ENCODE results near the gene NLGN1.
"Not testable (repeated sequence)": the region's sequence is repeated elsewhere in the genome, so short reads cannot be mapped to it uniquely, and the experiment has no call there.

NLGN1 gene

DNA sequence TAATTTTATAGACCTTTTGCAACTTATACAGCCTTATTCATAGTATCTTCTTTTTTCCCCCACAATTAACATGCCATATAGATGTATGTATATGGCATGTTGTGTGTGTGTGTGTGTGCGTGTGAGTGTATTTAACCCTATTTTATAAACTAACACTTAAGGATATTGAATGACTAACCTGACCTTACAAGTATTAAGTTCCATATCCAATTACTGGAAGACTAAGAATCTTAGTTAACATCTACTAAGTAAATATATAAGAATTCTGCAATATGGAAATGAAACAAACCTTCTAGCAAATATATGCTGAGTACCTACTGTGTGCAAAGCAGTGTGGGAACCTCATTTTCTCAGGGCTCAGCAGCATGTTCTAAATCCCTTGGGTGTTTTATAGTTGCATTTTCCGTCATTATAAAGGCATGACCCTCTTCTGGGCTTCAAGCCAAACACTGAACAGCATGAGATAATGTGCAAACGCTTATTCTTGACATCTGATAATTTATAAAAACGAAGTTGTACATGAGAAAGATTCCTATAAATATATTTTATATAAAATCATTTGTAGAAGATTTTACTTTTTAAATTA is 105.5 kb downstream of the NLGN1 start:
- in situ Hi-C loops (cut with MboI; ENCODE audit: low pct_unique_long_range_greater_than_20kb, low sequenced_read_pairs, unreplicated experiment): no loop called here
- TF ChIP-seq, protein P1, sequence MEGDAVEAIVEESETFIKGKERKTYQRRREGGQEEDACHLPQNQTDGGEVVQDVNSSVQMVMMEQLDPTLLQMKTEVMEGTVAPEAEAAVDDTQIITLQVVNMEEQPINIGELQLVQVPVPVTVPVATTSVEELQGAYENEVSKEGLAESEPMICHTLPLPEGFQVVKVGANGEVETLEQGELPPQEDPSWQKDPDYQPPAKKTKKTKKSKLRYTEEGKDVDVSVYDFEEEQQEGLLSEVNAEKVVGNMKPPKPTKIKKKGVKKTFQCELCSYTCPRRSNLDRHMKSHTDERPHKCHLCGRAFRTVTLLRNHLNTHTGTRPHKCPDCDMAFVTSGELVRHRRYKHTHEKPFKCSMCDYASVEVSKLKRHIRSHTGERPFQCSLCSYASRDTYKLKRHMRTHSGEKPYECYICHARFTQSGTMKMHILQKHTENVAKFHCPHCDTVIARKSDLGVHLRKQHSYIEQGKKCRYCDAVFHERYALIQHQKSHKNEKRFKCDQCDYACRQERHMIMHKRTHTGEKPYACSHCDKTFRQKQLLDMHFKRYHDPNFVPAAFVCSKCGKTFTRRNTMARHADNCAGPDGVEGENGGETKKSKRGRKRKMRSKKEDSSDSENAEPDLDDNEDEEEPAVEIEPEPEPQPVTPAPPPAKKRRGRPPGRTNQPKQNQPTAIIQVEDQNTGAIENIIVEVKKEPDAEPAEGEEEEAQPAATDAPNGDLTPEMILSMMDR (IDR thresholded peaks at IDR 0.05; ENCODE audit: extremely low read depth, insufficient read depth, missing control alignments): no peak
- DNase-seq (ENCODE audit: low spot score): no peak

DNA sequence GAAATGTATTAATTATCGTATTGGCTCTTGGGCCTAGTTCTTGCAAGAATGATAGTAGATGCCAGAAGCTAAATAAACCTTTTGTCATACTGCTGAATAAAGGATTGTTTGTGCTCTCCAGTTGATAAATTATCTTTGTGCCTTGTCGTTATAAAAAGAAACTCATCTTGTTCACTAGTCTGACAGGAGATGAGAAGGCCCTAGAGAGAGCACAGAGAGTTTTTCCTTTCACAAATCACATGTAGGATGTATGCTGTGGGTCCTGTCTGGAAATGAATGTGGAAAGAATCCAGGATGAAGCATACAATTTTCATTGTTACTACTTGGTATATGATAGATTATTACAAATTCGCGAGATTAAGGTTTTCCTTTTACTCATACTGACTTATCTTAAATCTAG is 113.0 kb downstream of the NLGN1 start:
- TF ChIP-seq, protein P1 (IDR thresholded peaks at IDR 0.05; ENCODE audit: extremely low read depth, insufficient read depth, missing control alignments): no peak
- DNase-seq (ENCODE audit: low spot score): no peak

DNA sequence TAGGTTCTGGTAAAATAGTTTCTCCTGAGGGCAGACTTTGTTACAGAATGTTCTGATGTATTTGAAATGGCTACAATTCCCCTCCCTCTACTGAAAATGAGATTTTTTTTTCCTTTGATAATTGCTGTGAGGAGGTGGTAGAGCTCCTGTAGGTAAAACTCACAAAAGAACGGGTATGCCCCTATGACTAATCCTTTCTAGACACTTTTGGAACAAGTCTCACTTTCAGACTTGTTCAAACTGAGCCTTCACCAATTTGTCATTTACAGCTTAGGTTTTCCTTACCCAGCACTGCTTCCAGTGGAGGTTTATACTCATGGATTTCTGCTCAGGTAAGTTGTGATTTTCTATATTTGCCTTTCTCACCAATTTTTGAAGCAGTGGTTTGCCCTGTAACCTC is 115.6 kb downstream of the NLGN1 start:
- in situ Hi-C loops (cut with MboI; ENCODE audit: low pct_unique_long_range_greater_than_20kb, low sequenced_read_pairs, unreplicated experiment): no loop called here
- TF ChIP-seq, protein P1 (IDR thresholded peaks at IDR 0.05; ENCODE audit: extremely low read depth, insufficient read depth, missing control alignments): no peak
- peak; percentile 2 for DNase-seq (ENCODE audit: low spot score)

More for the DNA sequence above, 113.0 kb downstream of the NLGN1 start:
- in situ Hi-C loops (cut with MboI; ENCODE audit: low pct_unique_long_range_greater_than_20kb, low sequenced_read_pairs, unreplicated experiment): no loop called here

DNA sequence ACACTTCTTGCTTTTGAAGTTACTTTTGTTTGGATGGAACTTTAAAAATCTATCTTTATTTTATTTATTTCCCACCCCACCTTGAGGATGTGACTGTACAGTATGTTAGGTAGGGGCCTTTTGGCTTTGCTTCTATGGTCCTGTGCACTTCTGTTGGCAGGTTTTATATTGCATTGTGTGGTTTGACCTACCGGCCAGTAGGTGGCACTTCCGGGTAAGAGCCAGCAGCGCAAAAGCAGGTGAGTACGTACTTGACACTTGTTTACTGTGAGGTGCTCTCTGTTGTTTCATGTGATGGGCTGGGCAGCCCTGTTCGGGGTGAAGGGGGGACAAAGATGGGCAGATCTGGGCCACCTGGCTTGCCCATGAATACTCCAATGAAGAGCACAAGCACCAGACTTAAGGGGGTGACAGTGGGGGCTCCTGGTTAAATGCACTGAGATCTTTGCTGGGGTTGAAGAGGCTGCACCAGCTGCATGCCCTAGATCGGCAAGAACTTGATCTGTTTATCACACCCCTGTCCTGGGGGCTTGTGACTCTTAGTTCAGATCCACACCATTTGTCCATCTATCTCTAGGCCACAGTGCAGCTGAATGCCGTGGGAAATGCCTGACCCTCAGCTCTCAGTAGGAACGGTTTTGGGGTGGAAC is 131.6 kb downstream of the NLGN1 start:
- in situ Hi-C loops (cut with MboI; ENCODE audit: low pct_unique_long_range_greater_than_20kb, low sequenced_read_pairs, unreplicated experiment): no loop called here
- TF ChIP-seq, protein P1 (IDR thresholded peaks at IDR 0.05; ENCODE audit: extremely low read depth, insufficient read depth, missing control alignments): peak; percentile 41

DNA sequence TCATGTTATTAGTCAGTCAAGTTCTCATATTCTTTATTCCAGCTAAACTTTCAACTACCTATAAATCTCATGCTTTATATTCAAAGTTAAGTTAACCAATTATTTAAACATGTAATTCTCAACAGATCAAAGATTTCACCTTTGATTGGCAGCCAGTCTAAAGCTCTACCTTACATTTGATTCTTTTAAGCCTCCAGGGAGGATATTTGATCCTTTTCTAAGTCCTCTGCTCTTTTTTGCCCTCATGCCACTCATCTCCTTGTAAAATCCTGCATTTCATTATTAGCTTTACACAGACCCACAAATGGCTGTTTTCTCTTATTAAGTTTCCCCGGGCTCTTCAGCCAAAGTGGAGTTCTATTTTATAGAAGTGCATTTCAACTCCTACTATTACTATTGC is 134.1 kb downstream of the NLGN1 start:
- in situ Hi-C loops (cut with MboI; ENCODE audit: low pct_unique_long_range_greater_than_20kb, low sequenced_read_pairs, unreplicated experiment): no loop called here
- DNase-seq (ENCODE audit: low spot score): no peak
- TF ChIP-seq, protein P1 (IDR thresholded peaks at IDR 0.05; ENCODE audit: extremely low read depth, insufficient read depth, missing control alignments): no peak

More for the DNA sequence above, 131.6 kb downstream of the NLGN1 start:
- DNase-seq (ENCODE audit: low spot score): peak; percentile 5

DNA sequence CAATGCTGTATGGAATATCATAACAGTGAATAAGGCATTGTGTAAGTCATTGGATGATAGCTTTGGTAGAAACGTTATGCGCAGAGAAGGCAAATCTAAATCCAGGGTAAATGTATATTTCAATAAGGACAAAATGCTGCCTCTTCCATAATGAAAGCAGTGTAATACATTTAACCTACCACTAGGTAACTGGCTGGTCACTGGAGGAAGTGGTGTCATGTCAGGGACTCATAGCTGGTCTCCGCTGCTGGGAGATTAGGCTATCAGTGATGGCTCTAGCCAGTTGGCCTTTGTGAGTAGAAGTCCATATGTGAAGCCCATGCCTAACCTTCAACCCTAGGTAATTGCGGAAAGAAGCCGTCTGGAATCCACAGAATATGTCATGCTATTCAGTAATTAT is 140.9 kb downstream of the NLGN1 start:
- TF ChIP-seq, protein P1 (IDR thresholded peaks at IDR 0.05; ENCODE audit: extremely low read depth, insufficient read depth, missing control alignments): no peak
- in situ Hi-C loops (cut with MboI; ENCODE audit: low pct_unique_long_range_greater_than_20kb, low sequenced_read_pairs, unreplicated experiment): no loop called here
- no peak for DNase-seq (ENCODE audit: low spot score)

DNA sequence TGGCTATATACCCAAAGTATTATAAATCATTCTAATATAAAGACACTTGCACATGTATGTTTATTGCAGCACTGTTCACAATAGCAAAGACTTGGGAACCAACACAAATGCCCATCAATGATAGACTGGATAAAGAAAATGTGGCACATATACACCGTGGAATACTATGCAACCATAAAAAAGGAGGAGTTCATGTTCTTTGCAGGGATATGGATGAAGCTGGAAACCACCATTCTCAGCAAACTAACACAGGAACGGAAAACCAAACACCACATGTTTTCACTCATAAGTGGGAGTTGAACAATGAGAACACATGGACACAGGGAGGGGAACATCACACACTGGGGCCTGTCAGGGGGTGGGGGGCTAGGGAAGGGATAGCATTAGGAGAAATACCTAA is 148.0 kb downstream of the NLGN1 start:
- in situ Hi-C loops (cut with MboI; ENCODE audit: low pct_unique_long_range_greater_than_20kb, low sequenced_read_pairs, unreplicated experiment); DNase-seq (ENCODE audit: low spot score): not testable (repeated sequence)
